Body of pancreas (tissue), 4 donors: ENCODE results near the gene RGS14.

Experiments
- CTCF ChIP-seq, 7 experiments: fragments of 450-650 bp in 4 of 7; fragments of 200-600 bp in 3 of 7; sonication (generic) in 3 of 7; IDR thresholded peaks; one replicate each; pipeline ENCODE4 v1.5.1; 2016 to 2019; ENCODE audit warnings: antibody characterized with exemption in 7 of 7
- POLR2A ChIP-seq, 3 donors: fragments of 450-650 bp; IDR thresholded peaks; one replicate each; pipeline ENCODE4 v1.6.1; 2016; ENCODE audit warnings: antibody characterized with exemption in 3 of 3, mild to moderate bottlenecking in 2 of 3

DNA sequence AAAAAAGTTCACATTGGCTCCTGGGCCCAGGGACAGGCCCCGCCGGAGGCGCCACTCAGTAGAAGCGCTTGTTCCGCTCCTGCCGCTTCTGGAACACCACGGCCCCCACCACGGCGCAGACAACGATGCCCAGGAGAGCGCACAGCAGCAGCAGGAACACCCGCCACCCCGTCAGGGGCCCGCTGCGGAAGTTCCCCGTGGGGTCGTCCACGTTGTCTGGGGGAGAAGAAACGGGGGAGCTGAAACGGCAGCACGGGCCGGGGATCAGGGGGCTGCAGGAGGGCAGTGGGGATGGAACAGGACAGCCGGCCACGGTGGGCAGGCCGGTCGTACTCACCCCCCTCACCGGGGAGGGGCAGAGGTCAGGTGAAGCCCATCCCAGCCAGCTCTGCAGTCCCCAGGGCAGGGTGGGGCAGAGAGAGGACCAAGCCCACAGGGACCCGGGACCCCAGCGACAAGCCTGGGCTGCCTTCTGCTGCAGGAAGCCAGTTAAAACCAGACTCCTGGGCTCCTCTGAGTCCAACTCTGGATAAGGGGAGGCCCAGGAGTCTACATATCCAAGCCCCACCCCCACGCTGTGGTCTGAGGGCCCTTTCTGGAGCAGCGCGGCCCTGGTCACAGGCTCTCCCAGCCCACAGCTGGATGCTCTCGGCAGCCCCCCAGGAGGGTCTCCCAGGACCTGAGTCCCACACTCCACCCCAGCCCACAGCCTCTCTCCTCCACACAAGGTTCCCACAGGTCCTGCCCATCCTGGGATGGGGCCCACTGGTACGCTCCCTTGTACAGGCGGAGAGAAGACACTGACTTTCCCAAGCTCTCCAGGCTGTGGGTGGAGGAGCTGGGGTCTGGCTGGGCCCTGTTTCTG lies 25.5 kb upstream of the RGS14 start:
- TF ChIP-seq POLR2A (IDR thresholded peaks at IDR 0.05), result no peak
- TF ChIP-seq CTCF (IDR thresholded peaks at IDR 0.05), result no peak
